Smooth muscle cell (in vitro differentiated cells): ENCODE results near the gene FUT2. TPM values are rescaled to one million over a fixed set of nuclear protein-coding genes. Genes with fewer than 3 reads are reported as not detected.

ENCODE experiments used
- DNase-seq: peaks from one replicate; lab custom pipeline; 2025; ENCODE audit not compliant: unreplicated experiment; lab: John Stamatoyannopoulos, UW
- H2AFZ ChIP-seq: fragments of 200-600 bp; sonication (generic); 2 replicates; pipeline ENCODE4 v1.6.0; 2016; ENCODE audit warnings: antibody characterized with exemption, low read depth, mild to moderate bottlenecking
- H3F3A ChIP-seq: fragments of 200-600 bp; sonication (generic); 2 replicates; pipeline ENCODE4 v1.6.0; 2017; ENCODE audit warnings: antibody characterized with exemption, low read depth
- H3K27ac ChIP-seq: fragments of 200-600 bp; sonication (generic); 2 replicates; pipeline ENCODE4 v1.5.1; 2016; ENCODE audit warnings: low read depth, mild to moderate bottlenecking
- H3K27me3 ChIP-seq: fragments of 200-600 bp; sonication (generic); 2 replicates; pipeline ENCODE4 v1.6.1; 2016; ENCODE audit warnings: low read depth, mild to moderate bottlenecking
- H3K36me3 ChIP-seq: fragments of 200-600 bp; sonication (generic); 2 replicates; pipeline ENCODE4 v1.5.1; 2016; ENCODE audit warnings: low read depth
- H3K4me1 ChIP-seq: fragments of 200-600 bp; sonication (generic); 2 replicates; pipeline ENCODE4 v1.5.1; 2016; ENCODE audit warnings: low read depth
- H3K4me2 ChIP-seq: fragments of 200-600 bp; sonication (generic); 2 replicates; pipeline ENCODE4 v1.6.0; 2016; ENCODE audit warnings: mild to moderate bottlenecking
- H3K4me3 ChIP-seq: fragments of 200-600 bp; sonication (generic); 2 replicates; pipeline ENCODE4 v1.5.1; 2016; ENCODE audit warnings: mild to moderate bottlenecking
- H3K79me2 ChIP-seq: fragments of 200-600 bp; sonication (generic); 2 replicates; pipeline ENCODE4 v1.6.0; 2016; ENCODE audit warnings: low read depth, mild to moderate bottlenecking
- H3K9ac ChIP-seq: fragments of 200-600 bp; sonication (generic); 2 replicates; pipeline ENCODE4 v1.6.0; 2016; ENCODE audit warnings: low read depth
- H3K9me3 ChIP-seq: fragments of 200-600 bp; sonication (generic); replicated peaks from 2 replicates; pipeline ENCODE4 v1.5.1; 2016; ENCODE audit warnings: low read depth
- H4K20me1 ChIP-seq: fragments of 200-600 bp; sonication (generic); 2 replicates; pipeline ENCODE4 v1.6.0; 2016; ENCODE audit warnings: low read depth
- WGBS: methylation state at CpG from one replicate; pipeline ENCODE4 v1.1.7; 2016; ENCODE audit warnings: low lambda C conversion rate; 5-methylcytosine and 5-hydroxymethylcytosine counted together
- polyA plus RNA-seq: library from polyadenylated mRNA; unstranded; fragments of >200 nt; fragmentation: Nextera tagmentation; extraction: Ambion mirVana; gene quantifications from 2 replicates; pipeline ENCODE4 v1.2.1, GENCODE V29; 2016
- total RNA-seq: library from RNA; depleted of rRNA; stranded (reverse); fragments of >200 nt; gene quantifications from 2 replicates; pipeline ENCODE4 v1.2.3, GENCODE V29; 2014
- TF ChIP-seq, protein P1 (sequence below): fragments of 200-600 bp; sonication (generic); IDR thresholded peaks from 2 replicates; pipeline ENCODE4 v1.5.1; 2017; ENCODE audit warnings: borderline replicate concordance, mild to moderate bottlenecking, antibody characterized with exemption; ENCODE audit not compliant: insufficient read depth, poor library complexity, severe bottlenecking

FUT2 gene
- total and polyA plus RNA-seq, 2 experiments from 2014 or later, result 0.18 to 1.1 TPM

DNA sequence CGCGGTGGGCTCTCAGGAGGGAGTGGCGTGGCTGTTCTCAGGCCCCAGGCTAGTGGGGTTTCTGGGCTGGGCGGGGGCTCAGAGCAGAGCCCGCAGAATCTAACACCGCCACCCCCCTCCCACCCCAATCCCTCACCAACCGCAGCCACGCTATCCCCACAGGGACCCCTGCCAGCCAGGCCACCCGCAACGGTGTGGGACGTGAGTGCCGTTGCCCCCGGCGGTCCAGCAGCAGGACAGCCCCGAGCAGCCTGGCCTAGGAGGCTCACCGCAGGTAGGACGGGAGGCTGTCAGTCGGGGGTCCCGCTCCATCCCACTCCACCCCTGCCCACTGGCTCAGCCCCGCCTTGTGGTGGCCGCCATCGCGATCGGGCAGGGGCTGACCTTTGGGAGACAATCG, 22.8 kb upstream of the FUT2 start, which contains the start of gene NTN5:
Gene NTN5, minus strand, starts transcription at position 24 of the 400 bp plus-strand sequence. CDS start 2,031 bp downstream, outside the sequence.
- Histone ChIP-seq H4K20me1 (no peaks in the 10 kb centered on the region), H3F3A (no peaks in the 10 kb centered on the region), H3K27ac (no peak within 1 kb of the TSS), H3K9me3 (no peaks in the 10 kb centered on the region), H2AFZ (no peak within 1 kb of the TSS), H3K4me1 (peaks cover 7% of the 10 kb centered on the region), H3K27me3 (no peaks in the 10 kb centered on the region), H3K79me2 (no peaks in the 10 kb centered on the region), H3K4me3 (no peak within 1 kb of the TSS), H3K36me3 (no peaks in the 10 kb centered on the region), H3K4me2 (no peak within 1 kb of the TSS), H3K9ac (no peak within 1 kb of the TSS)
- WGBS, result 86% methylated on average over 21 of the region's 25 CpGs
- DNase-seq, result no peak
- TF ChIP-seq, protein P1, sequence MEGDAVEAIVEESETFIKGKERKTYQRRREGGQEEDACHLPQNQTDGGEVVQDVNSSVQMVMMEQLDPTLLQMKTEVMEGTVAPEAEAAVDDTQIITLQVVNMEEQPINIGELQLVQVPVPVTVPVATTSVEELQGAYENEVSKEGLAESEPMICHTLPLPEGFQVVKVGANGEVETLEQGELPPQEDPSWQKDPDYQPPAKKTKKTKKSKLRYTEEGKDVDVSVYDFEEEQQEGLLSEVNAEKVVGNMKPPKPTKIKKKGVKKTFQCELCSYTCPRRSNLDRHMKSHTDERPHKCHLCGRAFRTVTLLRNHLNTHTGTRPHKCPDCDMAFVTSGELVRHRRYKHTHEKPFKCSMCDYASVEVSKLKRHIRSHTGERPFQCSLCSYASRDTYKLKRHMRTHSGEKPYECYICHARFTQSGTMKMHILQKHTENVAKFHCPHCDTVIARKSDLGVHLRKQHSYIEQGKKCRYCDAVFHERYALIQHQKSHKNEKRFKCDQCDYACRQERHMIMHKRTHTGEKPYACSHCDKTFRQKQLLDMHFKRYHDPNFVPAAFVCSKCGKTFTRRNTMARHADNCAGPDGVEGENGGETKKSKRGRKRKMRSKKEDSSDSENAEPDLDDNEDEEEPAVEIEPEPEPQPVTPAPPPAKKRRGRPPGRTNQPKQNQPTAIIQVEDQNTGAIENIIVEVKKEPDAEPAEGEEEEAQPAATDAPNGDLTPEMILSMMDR, result no peak

DNA sequence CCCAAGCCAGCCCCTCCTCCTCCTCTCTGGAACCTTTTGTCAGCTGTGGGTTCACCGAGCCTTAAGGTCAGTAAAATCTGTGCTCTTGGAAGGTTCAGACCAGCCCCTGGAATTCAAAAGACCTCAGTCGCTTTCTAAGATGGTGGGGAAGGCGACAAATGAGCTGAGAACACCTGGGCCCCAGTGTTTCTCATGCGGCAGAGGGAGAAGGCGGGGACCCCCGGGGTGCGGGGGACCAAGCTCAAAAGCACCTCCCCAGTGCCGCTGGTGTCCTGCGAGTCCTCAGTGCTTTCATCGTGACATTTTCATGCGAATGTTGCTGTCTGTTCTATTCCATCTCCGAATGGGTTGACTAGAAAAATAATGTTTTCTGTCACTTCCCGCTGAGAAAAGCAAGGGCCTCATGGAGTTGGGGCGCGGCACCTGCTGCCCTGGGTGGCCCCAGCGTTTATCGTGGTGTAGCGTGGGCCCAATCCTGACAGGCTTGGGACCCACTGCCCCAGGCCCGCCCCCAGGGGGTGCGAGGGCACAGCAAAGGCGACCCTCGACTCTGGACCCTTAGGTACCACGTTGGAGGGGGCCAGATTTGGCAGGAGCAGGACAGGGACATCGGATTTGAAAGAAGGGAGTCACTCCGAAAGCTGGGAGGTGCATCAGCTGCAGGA, 22.2 kb upstream of the FUT2 start:
- no peak for DNase-seq
- H3F3A ChIP-seq, result no peaks in the 10 kb centered on the region
- no peak overlapping the region for H3K9ac ChIP-seq
- H3K27ac ChIP-seq, result no peak overlapping the region
- H2AFZ ChIP-seq, result no peak overlapping the region
- H3K4me1 ChIP-seq, result peaks cover 7% of the 10 kb centered on the region
- no peaks in the 10 kb centered on the region for H3K79me2 ChIP-seq
- H3K4me2 ChIP-seq, result no peak overlapping the region
- no peaks in the 10 kb centered on the region for H3K36me3 ChIP-seq
- H3K27me3 ChIP-seq, result no peaks in the 10 kb centered on the region
- no peaks in the 10 kb centered on the region for H4K20me1 ChIP-seq
- H3K9me3 ChIP-seq, result no peaks in the 10 kb centered on the region
- H3K4me3 ChIP-seq, result no peak overlapping the region
- TF ChIP-seq, protein P1, result no peak
- WGBS, result 78% methylated on average over 25 of the region's 25 CpGs

DNA sequence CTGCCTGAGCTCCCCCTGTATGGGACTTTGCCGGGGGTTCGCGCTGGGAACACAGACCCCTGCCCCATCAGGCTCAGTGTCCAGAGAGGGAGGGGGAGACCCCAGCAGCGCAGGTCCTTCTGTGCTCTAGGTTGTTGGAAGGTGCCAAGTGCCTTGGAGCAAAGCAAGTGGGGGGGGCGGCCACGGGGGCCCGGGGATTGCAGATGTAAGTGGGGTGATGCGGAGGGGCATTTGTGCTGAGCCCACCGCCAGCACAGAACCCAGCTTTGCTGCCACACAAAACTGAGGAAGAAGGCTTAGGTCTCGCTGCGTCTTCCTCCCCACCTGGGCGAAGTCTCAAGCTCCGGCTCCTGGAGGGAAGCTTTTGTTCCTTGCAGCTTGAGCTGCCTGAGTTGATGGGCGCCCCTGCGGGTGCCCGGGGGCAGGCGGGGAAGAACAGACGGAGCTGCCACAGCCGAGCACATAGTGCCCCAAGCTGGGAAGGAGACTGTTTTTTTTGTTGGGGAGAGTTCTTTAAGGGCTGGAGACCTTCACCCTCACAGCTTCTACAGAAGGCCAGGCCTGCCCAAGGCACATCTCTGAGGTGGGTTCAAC, 21.5 kb upstream of the FUT2 start:
- no peaks in the 10 kb centered on the region for H3K27me3 ChIP-seq
- H3K27ac ChIP-seq, result no peak overlapping the region
- no peak overlapping the region for H3K9ac ChIP-seq
- H4K20me1 ChIP-seq, result no peaks in the 10 kb centered on the region
- no peaks in the 10 kb centered on the region for H3K79me2 ChIP-seq
- H3K4me2 ChIP-seq, result no peak overlapping the region
- peaks cover 7% of the 10 kb centered on the region for H3K4me1 ChIP-seq
- no peak for DNase-seq
- no peak overlapping the region for H2AFZ ChIP-seq
- no peaks in the 10 kb centered on the region for H3K9me3 ChIP-seq
- TF ChIP-seq, protein P1, result no peak
- H3F3A ChIP-seq, result no peaks in the 10 kb centered on the region
- H3K36me3 ChIP-seq, result no peaks in the 10 kb centered on the region
- WGBS, result 86% methylated on average over 15 of the region's 19 CpGs
- no peak overlapping the region for H3K4me3 ChIP-seq
